ENCODE measurements around the gene KRT80. TPM values are rescaled to one million over a fixed set of nuclear protein-coding genes. Genes with fewer than 3 reads are reported as not detected.

Gene KRT80
- total RNA-seq, 2 experiments from 2014 or later: not detected

DNA sequence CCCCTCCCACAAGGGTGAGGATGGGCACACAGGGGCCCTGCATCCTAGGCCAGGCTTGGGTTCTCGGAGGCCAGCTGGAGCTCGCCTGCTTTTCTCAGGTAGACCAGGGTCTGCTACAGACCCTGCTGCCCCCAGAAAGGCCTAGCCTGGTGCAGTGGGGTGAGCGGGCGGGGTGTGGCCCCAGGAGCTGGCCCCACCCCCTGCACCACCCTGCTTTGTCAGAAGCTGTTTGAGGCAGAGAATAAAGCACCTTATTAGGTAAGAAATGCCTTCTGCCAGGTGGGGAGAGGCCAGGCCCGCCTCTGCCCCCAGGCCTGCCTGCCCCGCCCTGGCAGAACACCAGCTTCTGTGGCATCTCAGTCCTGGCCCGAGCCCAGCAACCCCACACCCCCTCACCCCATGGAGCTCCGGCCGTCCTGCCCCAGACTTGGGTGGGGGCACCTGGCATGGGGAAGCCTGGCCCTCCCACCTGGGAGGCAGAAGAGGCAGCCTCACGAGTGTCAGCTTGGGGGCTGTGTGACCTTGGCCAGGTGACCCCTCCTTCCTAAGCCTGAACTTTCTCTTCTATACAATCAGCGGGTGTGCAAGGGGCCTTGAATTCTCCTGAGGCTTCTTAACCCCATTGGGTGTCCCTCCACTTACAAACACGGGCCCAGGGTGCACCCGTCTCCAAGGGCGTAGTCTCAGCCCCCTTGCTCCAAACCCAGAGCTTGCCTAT lies 43.2 kb downstream of the KRT80 start:
- no peaks in the 10 kb centered on the region for H3K27me3 ChIP-seq (ENCODE audit: control insufficient read depth in 1 of 2, insufficient read depth in 2 of 2, low read length in 2 of 2)
- Mint-ChIP-seq H3K27me3 (peaks cover 6% of the 10 kb centered on the region), H3K4me3 (no peak overlapping the region), H3K36me3 (ENCODE audit: low read depth) (no peaks in the 10 kb centered on the region), H3K4me1 (ENCODE audit: low read depth) (peaks cover 10% of the 10 kb centered on the region), H3K27ac (no peak overlapping the region), H3K9me3 (no peaks in the 10 kb centered on the region)
- no peak overlapping the region for H3K27ac ChIP-seq (ENCODE audit: low read depth in 1 of 2, low read length in 2 of 2)
- peaks cover 22% of the 10 kb centered on the region for H3K4me1 ChIP-seq (ENCODE audit: insufficient read depth, low read length)
- ChIA-PET CTCF (interaction anchor here (1.4 kb wide), 1 partner anchor 179 kb away, joined by 3 read pairs; no protein-coding TSS in a partner anchor), POLR2A (no interaction called here)
- H3K36me3 ChIP-seq (ENCODE audit: insufficient read depth, low read length): no peaks in the 10 kb centered on the region
- no peak for ATAC-seq (ENCODE audit: poor library complexity)
- DNase-seq: no peak
- TF ChIP-seq, protein P1, sequence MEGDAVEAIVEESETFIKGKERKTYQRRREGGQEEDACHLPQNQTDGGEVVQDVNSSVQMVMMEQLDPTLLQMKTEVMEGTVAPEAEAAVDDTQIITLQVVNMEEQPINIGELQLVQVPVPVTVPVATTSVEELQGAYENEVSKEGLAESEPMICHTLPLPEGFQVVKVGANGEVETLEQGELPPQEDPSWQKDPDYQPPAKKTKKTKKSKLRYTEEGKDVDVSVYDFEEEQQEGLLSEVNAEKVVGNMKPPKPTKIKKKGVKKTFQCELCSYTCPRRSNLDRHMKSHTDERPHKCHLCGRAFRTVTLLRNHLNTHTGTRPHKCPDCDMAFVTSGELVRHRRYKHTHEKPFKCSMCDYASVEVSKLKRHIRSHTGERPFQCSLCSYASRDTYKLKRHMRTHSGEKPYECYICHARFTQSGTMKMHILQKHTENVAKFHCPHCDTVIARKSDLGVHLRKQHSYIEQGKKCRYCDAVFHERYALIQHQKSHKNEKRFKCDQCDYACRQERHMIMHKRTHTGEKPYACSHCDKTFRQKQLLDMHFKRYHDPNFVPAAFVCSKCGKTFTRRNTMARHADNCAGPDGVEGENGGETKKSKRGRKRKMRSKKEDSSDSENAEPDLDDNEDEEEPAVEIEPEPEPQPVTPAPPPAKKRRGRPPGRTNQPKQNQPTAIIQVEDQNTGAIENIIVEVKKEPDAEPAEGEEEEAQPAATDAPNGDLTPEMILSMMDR (IDR thresholded peaks at IDR 0.05): no peak
- intact Hi-C loops (cut with DNase I, micrococcal nuclease): no loop called here
- H3K4me3 ChIP-seq (ENCODE audit: low read length): no peak overlapping the region
- H3K9me3 ChIP-seq (ENCODE audit: control insufficient read depth in 1 of 2, insufficient read depth in 1 of 2, low read length in 2 of 2): no peaks in the 10 kb centered on the region

DNA sequence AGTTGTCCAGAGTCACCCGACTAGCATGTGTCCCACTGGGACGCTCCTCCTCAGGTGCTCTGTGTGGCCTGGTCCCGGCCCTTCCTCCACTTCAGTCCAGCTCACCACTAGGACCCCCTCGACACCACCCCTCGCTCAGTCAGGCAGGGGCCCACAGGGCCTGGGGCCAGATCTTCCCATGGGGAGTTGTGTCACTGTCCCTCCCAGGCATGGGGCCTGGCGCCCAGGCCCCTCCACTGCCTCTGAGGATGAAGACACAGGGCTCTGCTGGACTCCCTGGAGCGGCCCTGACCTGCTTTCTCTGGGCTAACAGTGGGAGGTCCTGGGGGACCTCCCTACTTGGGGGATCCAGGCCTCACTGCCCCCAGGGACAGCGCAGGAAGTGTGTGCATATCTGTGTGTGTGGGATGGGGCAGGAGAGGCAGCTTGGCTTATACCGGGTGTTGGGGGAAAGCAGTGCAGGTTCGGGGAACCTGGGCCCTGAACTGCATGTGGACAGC lies 43.8 kb downstream of the KRT80 start:
- no peak overlapping the region for H3K4me3 Mint-ChIP-seq
- TF ChIP-seq, protein P1 (IDR thresholded peaks at IDR 0.05): no peak
- intact Hi-C loops (cut with DNase I, micrococcal nuclease): no loop called here
- H3K27me3 ChIP-seq (ENCODE audit: control insufficient read depth in 1 of 2, insufficient read depth in 2 of 2, low read length in 2 of 2): no peaks in the 10 kb centered on the region
- no peak overlapping the region for H3K4me3 ChIP-seq (ENCODE audit: low read length)
- H3K27ac ChIP-seq (ENCODE audit: low read depth in 1 of 2, low read length in 2 of 2): no peak overlapping the region
- no peaks in the 10 kb centered on the region for H3K36me3 Mint-ChIP-seq (ENCODE audit: low read depth)
- H3K4me1 Mint-ChIP-seq (ENCODE audit: low read depth): peaks cover 7% of the 10 kb centered on the region
- peaks cover 16% of the 10 kb centered on the region for H3K4me1 ChIP-seq (ENCODE audit: insufficient read depth, low read length)
- ChIA-PET POLR2A (no interaction called here), CTCF (interaction anchor here (1.4 kb wide), 1 partner anchor 180 kb away, joined by 3 read pairs; no protein-coding TSS in a partner anchor)
- H3K27ac Mint-ChIP-seq: no peak overlapping the region
- no peaks in the 10 kb centered on the region for H3K9me3 ChIP-seq (ENCODE audit: control insufficient read depth in 1 of 2, insufficient read depth in 1 of 2, low read length in 2 of 2)
- H3K9me3 Mint-ChIP-seq: no peaks in the 10 kb centered on the region
- no peaks in the 10 kb centered on the region for H3K36me3 ChIP-seq (ENCODE audit: insufficient read depth, low read length)
- no peak for ATAC-seq (ENCODE audit: poor library complexity)
- no peak for DNase-seq
- peaks cover 6% of the 10 kb centered on the region for H3K27me3 Mint-ChIP-seq

DNA sequence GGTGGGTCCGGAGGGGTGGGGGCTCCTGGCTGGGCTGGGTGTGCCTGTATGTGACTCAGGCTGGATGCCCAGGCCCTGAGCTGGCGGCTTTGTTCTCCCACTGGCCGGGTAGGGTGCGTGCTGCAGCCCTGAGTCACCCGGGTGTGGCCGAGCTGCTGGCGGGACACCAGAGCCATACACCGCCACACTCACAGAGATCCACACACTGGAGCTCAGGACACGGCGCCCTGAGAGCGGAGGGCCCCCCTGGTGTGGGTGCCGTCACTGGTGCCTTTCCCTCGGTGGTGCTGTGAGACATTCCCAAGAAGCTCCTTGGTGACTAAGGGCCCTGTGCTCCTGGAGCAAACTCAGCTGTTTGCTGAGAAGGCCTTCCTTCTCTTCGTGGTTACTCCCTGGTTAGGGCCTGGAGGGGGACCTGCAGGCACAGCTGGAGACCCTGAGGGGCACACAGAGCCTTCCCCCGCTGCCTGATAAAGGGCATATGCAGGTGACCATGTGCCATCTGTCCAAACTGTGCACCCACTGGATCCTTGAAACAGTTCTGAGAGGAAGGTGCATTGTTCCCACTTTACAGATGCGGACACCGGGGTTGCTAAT lies 44.3 kb downstream of the KRT80 start:
- no peak overlapping the region for H3K27ac Mint-ChIP-seq
- H3K36me3 ChIP-seq (ENCODE audit: insufficient read depth, low read length): no peaks in the 10 kb centered on the region
- DNase-seq: peak in 2 of 14 experiments; percentile 51 to 73
- H3K4me3 ChIP-seq (ENCODE audit: low read length): no peak overlapping the region
- H3K27ac ChIP-seq (ENCODE audit: low read depth in 1 of 2, low read length in 2 of 2): no peak overlapping the region
- ChIA-PET CTCF (no interaction called here), POLR2A (no interaction called here)
- H3K4me1 ChIP-seq (ENCODE audit: insufficient read depth, low read length): peaks cover 10% of the 10 kb centered on the region
- no peaks in the 10 kb centered on the region for H3K36me3 Mint-ChIP-seq (ENCODE audit: low read depth)
- H3K27me3 ChIP-seq (ENCODE audit: control insufficient read depth in 1 of 2, insufficient read depth in 2 of 2, low read length in 2 of 2): no peaks in the 10 kb centered on the region
- intact Hi-C loops (cut with DNase I, micrococcal nuclease): no loop called here
- H3K4me1 Mint-ChIP-seq (ENCODE audit: low read depth): peaks cover 6% of the 10 kb centered on the region
- H3K4me3 Mint-ChIP-seq: no peak overlapping the region
- no peaks in the 10 kb centered on the region for H3K9me3 ChIP-seq (ENCODE audit: control insufficient read depth in 1 of 2, insufficient read depth in 1 of 2, low read length in 2 of 2)
- TF ChIP-seq, protein P1 (IDR thresholded peaks at IDR 0.05): no peak
- peaks cover 6% of the 10 kb centered on the region for H3K27me3 Mint-ChIP-seq
- H3K9me3 Mint-ChIP-seq: no peaks in the 10 kb centered on the region
- no peak for ATAC-seq (ENCODE audit: poor library complexity)
